ENCODE data around the gene CORO1C.

CORO1C gene

GRCh38 chr12:108613548-108613947 is 117.8 kb downstream of the CORO1C start:
- no peak for DNase-seq

- DNase-seq = no peak
Observed at GRCh38 chr12:108612788-108613282, 118.5 kb downstream of the CORO1C start.

GRCh38 chr12:108611884-108612415 is 119.4 kb downstream of the CORO1C start:
- DNase-seq = peak; percentile 40

GRCh38 chr12:108610856-108611605 is 120.3 kb downstream of the CORO1C start:
- DNase-seq = no peak

- no peak for DNase-seq
Observed at GRCh38 chr12:108610336-108610815, 120.9 kb downstream of the CORO1C start.

- no peak for DNase-seq
Observed at GRCh38 chr12:108609537-108610335, 121.6 kb downstream of the CORO1C start.

- DNase-seq = no peak
Observed at GRCh38 chr12:108608616-108609015, 122.7 kb downstream of the CORO1C start.

GRCh38 chr12:108607981-108608600 is 123.2 kb downstream of the CORO1C start:
- no peak for DNase-seq

GRCh38 chr12:108606492-108606891 is 124.8 kb downstream of the CORO1C start:
- DNase-seq = no peak

GRCh38 chr12:108605690-108606406 is 125.5 kb downstream of the CORO1C start:
- DNase-seq = no peak

- no peak for DNase-seq
Observed at GRCh38 chr12:108605000-108605689, 126.2 kb downstream of the CORO1C start.

- no peak for DNase-seq
Observed at GRCh38 chr12:108604208-108604941, 126.9 kb downstream of the CORO1C start.

- DNase-seq = no peak
Observed at GRCh38 chr12:108603743-108604142, 127.6 kb downstream of the CORO1C start.

GRCh38 chr12:108602976-108603704 is 128.2 kb downstream of the CORO1C start:
- no peak for DNase-seq

GRCh38 chr12:108602209-108602705 is 129.1 kb downstream of the CORO1C start:
- no peak for DNase-seq

- DNase-seq = no peak
Observed at GRCh38 chr12:108600702-108601007, 130.7 kb downstream of the CORO1C start.

GRCh38 chr12:108599948-108600701 is 131.2 kb downstream of the CORO1C start:
- no peak for DNase-seq

- no peak for DNase-seq
Observed at GRCh38 chr12:108599541-108599940, 131.8 kb downstream of the CORO1C start.

GRCh38 chr12:108598553-108599250 is 132.6 kb downstream of the CORO1C start:
- DNase-seq = no peak
